ENCODE data around the gene CYP27A1. TPM values are rescaled to one million over a fixed set of nuclear protein-coding genes. Genes with fewer than 3 reads are reported as not detected.
"Not testable (repeated sequence)": the region's sequence is repeated elsewhere in the genome, so short reads cannot be mapped to it uniquely, and the experiment has no call there.

The CYP27A1 gene
- 10.8 TPM for total RNA-seq

DNA sequence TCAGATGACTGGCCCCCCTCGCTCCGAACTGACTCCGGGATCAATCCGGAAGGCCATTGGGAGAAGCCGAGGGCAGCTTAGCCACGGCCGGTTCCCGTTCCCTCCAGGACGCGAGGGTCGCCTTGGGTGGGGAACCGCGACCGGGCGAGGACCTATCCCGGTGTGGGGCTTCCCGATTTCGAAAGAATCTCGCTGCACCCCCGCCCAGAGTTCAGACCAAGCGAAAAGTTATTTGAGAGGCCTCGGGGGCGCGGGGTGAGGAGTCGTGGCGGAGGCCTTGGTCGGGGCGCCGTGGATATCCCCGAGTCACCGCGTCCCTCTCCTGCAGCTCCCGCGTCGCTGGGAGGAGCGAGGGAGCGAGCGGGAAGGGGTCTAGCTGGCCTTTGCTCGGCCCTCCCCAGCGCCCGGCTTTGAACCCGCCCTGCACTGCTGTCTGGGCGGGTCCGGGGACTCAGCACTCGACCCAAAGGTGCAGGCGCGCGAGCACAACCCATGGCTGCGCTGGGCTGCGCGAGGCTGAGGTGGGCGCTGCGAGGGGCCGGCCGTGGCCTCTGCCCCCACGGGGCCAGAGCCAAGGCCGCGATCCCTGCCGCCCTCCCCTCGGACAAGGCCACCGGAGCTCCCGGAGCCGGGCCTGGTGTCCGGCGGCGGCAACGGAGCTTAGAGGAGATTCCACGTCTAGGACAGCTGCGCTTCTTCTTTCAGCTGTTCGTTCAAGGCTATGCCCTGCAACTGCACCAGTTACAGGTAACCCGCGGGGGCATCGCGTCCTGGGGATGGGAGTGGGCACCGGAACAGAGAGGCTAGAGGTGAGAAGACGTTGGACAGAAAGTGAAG, at the start of gene CYP27A1:
TSS of gene CYP27A1 (plus strand) at position 457 of the 837 bp plus-strand sequence. CDS start at position 493, 36 bp downstream.
- peak; percentile 26 for DNase-seq

- DNase-seq = no peak
These were observed 49.2 kb upstream of the CYP27A1 start for GRCh38 chr2:218732761-218733158.

DNA sequence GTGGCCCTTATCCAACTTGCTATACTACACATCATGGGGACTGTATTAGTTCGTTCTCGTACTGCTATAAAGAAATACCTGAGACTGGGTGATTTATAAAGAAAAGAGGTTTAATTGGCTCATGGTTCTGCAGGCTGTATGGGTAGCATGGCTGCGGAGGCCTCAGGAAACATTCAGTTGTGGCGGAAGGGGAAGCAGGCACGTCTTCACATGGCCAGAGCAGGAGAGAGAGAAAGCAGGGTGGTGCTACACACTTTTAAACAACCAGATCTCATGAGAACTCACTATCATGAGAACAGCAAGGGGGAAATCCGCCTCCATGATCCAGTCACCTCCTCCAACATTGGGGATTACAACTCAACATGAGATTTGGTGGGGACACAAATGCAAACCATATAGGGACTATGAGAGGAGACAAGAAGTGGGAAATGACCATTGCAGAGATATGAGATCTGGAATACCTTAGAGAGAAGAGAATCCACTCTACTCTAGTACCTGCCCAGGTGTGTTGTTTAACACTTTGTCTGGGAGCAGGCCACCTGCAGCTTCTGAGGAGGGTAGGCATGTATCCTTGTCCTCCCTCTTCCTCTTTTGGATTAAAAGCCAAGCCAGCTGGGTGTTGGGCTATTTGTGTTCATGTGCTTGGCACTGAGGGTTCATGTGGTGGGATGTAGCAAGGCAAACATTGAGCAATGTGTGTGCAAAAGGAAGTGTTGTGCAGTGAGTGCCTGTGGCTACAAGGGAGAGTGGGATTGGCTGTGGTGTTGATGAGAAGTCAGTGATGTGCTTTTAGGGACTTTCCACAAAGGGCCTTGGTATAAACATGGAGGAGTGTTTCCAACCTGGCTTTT, 48.6 kb upstream of the CYP27A1 start:
- DNase-seq = no peak

DNA sequence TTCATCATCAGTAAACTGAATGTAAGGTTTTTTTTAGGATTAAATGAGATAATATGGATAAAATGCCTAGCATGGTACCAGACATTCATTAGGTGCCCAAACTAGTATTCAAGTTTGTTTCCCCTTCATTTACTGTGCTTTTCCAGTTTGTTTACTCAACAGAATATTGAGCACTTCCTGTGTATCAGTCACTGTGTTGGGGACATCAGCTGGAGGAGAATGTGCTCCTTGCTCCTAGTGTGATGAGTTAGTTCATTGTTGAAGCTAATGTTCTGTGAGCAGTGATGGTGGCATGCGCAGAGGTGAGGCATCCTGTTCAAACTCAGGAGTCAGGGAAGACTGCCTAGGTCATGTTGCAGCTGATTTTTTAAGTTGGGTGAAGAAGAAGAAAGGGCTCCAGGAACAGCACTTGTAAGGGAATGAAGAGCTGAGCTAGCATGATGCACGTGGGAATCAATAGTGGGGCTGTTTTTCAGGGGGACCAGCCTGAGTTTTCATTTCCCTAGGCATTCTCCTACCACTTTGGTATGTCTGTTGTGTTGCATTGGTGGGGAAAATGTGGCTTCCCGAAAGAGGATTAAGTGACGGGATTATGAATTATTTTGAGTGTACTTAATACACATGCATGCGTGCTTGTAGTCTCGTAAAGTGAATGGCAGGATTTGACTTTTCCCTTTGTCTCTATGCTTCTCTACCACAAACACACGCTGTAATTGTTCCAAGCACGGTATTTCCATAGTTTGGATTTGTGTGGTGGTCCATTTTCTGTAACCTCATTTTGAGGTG, 47.6 kb upstream of the CYP27A1 start:
- DNase-seq = no peak

DNA sequence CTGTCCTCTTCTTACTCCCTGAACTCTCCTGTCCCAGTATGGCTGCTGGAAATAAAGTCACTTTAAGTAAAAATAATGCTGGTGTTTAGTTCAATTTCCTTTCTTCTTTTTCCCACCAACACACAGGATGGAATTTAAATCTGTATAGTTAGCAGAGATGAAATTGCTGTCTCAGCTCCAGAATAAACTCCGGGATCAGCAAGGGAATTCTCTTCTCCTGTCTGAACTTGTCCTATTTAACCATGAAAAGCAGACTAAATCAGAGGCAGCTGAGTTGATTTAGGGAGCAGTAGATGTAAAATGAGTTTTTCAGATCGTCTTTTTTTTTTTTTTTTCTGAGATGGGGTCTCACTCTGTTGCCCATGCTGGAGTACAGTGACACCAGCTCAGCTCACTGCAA, 45.4 kb upstream of the CYP27A1 start:
- DNase-seq = no peak

GRCh38 chr2:218743068-218743467, 38.9 kb upstream of the CYP27A1 start:
- no peak for DNase-seq

DNA sequence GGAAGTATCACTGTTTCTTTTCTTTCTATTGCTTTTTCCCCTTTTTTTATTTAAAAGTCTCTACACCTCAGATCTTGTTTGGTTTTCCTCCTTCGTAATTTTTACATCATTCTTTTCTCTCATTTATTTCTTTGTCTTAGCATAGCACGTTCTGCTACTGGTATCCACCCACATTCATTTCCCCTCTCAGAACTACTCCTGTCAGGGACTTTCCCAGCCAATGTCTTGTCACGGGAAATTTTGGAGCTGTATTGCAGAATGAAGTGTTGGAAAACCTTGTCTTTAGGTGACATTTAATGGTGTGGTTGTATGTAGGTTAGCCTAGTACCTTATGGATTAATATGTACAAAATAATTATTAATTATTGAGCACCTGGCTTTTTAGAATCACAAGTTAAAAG, 37.3 kb upstream of the CYP27A1 start:
- no peak for DNase-seq

- DNase-seq = no peak
These were observed 36.8 kb upstream of the CYP27A1 start for GRCh38 chr2:218745160-218745558.

- peak; percentile 23 for DNase-seq
These were observed 36.1 kb upstream of the CYP27A1 start for GRCh38 chr2:218745559-218746469.

DNA sequence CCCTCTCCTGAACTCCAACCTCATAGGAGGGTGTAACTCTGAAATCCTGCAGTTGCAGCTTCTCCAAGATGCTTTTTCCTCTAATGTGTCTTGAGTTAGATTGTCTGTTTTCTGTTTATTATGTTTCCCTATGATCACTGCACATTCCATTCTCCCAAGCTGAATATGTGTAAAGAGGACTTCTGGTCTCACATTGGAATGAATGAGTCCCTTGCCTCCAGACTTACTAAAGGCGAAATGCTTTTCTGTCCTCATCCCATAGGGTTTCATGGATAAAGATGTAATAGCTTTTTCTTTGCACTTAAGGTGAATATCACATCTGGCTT, 35.5 kb upstream of the CYP27A1 start:
- no peak for DNase-seq

- DNase-seq = no peak
These were observed 35.0 kb upstream of the CYP27A1 start for GRCh38 chr2:218746960-218747359.

- DNase-seq = no peak
These were observed 33.1 kb upstream of the CYP27A1 start for GRCh38 chr2:218748741-218749441.

- no peak for DNase-seq
These were observed 27.7 kb upstream of the CYP27A1 start for GRCh38 chr2:218754201-218754600.

- DNase-seq = no peak
These were observed 27.2 kb upstream of the CYP27A1 start for GRCh38 chr2:218754781-218755180.

GRCh38 chr2:218755198-218755566, 26.8 kb upstream of the CYP27A1 start:
- no peak for DNase-seq

- no peak for DNase-seq
These were observed 26.2 kb upstream of the CYP27A1 start for GRCh38 chr2:218755567-218756404.

DNA sequence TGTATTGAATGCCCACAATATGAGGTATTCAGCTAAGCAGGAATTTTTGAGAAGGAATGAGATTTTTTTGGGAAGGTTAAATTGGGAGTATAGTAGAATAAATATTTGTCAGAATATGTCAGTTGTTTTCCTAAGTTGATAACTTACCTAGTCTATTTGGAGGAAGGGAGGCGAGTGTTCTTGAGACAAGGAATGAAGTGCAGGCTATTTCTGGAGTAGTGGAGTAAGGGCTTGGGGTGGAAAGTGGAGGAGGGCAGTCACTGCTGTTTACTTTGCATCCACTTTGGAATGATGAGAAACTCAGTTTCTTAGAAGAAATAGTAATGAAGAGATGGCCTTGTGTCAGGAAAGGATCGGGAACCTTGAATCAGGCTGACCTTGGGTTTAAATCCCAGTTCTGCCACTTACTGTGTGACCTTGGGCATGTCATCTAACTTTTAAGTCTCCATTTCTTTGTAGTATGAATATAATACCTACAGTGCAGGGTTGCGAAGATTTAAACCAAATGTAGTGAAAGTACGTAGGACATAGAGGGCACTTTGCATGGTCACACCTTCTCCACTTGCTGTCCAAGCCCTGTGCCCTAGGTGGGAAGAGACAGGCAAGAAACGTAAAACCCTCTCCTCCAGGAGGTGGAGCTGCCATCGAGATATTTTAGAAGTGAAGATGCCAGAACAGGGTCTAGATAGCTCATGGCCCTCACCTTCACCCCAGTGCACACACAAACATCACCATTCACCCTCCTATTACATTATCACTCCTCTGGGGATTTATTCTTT, 25.2 kb upstream of the CYP27A1 start:
- DNase-seq = no peak

DNA sequence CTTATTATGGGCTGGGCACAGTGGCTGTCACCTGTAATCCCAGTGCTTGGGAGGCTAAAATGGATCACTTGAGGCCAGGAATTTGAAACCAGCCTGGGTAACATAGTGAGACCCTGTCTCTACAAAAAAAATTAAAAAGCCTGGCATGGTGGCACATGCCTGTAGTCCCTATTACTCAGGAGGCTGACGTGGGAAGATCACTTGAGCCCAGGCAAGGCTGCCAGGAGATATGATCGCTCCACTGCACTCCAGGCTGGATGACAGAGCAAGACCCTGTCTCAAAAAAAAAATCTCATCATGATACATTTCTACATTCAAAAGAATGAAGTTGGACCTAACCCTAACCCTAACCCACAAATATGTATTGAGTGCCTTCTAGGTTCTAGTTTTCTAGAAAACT, 20.2 kb upstream of the CYP27A1 start:
- DNase-seq = no peak

- not testable (repeated sequence) for DNase-seq
These were observed 9.2 kb upstream of the CYP27A1 start for GRCh38 chr2:218772759-218773158.

Measured in skin of body (tissue), 2 donors.